Fibroblast of mammary gland (primary cell): ENCODE data around the gene YKT6.
"Not testable (repeated sequence)": the region's sequence is repeated elsewhere in the genome, so short reads cannot be mapped to it uniquely, and the experiment has no call there.

Source experiments
- DNase-seq: peaks from one replicate; pipeline ENCODE4 v3.0.0-alpha.2; 2010; ENCODE audit warnings: low read depth
- H3K4me3 ChIP-seq: 2 replicates; pipeline ENCODE4 v1.5.1; 2011; ENCODE audit warnings: low read depth, mild to moderate bottlenecking, low read length, moderate library complexity; ENCODE audit not compliant: control insufficient read depth
- CTCF ChIP-seq: conservative IDR thresholded peaks from 2 replicates; pipeline ENCODE4 v1.5.1; 2011; ENCODE audit warnings: low read depth, low read length, inconsistent platforms; ENCODE audit not compliant: control insufficient read depth, insufficient read depth

The YKT6 gene

GRCh38 chr7:44161371-44161770 is 39.4 kb upstream of the YKT6 start:
- no peak for DNase-seq
- no peak for TF ChIP-seq CTCF
- no peak overlapping the region for H3K4me3 ChIP-seq

- TF ChIP-seq CTCF, result no peak
- H3K4me3 ChIP-seq, result no peak overlapping the region
- peak; percentile 2 for DNase-seq
These were observed 38.6 kb upstream of the YKT6 start for GRCh38 chr7:44162179-44162578.

- DNase-seq, result no peak
- H3K4me3 ChIP-seq, result no peak overlapping the region
- TF ChIP-seq CTCF, result no peak
These were observed 37.9 kb upstream of the YKT6 start for GRCh38 chr7:44162785-44163395.

GRCh38 chr7:44163591-44163990 is 37.2 kb upstream of the YKT6 start:
- DNase-seq, result peak; percentile 81
- H3K4me3 ChIP-seq, result no peak overlapping the region
- no peak for TF ChIP-seq CTCF

- TF ChIP-seq CTCF, result no peak
- DNase-seq, result no peak
- no peak overlapping the region for H3K4me3 ChIP-seq
These were observed 32.9 kb upstream of the YKT6 start for GRCh38 chr7:44167920-44168319.

GRCh38 chr7:44171901-44172300 is 28.9 kb upstream of the YKT6 start:
- not testable (repeated sequence) for DNase-seq

GRCh38 chr7:44172352-44172751 is 28.4 kb upstream of the YKT6 start:
- no peak overlapping the region for H3K4me3 ChIP-seq
- TF ChIP-seq CTCF, result no peak
- DNase-seq, result no peak

More at GRCh38 chr7:44171901-44172300, 28.9 kb upstream of the YKT6 start:
- H3K4me3 ChIP-seq, result not testable (repeated sequence)
